Hepatocyte (in vitro differentiated cells): ENCODE measurements around the gene OPCML.

ENCODE experiments used
- EZH2 ChIP-seq: fragments of 200-600 bp; sonication (generic); IDR thresholded peaks from 2 replicates; pipeline ENCODE4 v1.6.1; 2016; ENCODE audit warnings: antibody characterized with exemption, mild to moderate bottlenecking, borderline replicate concordance
- EZH2phosphoT487 ChIP-seq: fragments of 200-600 bp; sonication (generic); IDR thresholded peaks from one replicate; pipeline ENCODE4 v1.6.1; 2018; ENCODE audit warnings: antibody characterized with exemption, mild to moderate bottlenecking, low read depth, moderate library complexity; ENCODE audit not compliant: unreplicated experiment, severe bottlenecking
- TF ChIP-seq, protein P1 (sequence below): fragments of 200-600 bp; sonication (generic); IDR thresholded peaks from 2 replicates; pipeline ENCODE4 v1.5.1; 2016; ENCODE audit warnings: antibody characterized with exemption, mild to moderate bottlenecking; ENCODE audit not compliant: poor library complexity

DNA sequence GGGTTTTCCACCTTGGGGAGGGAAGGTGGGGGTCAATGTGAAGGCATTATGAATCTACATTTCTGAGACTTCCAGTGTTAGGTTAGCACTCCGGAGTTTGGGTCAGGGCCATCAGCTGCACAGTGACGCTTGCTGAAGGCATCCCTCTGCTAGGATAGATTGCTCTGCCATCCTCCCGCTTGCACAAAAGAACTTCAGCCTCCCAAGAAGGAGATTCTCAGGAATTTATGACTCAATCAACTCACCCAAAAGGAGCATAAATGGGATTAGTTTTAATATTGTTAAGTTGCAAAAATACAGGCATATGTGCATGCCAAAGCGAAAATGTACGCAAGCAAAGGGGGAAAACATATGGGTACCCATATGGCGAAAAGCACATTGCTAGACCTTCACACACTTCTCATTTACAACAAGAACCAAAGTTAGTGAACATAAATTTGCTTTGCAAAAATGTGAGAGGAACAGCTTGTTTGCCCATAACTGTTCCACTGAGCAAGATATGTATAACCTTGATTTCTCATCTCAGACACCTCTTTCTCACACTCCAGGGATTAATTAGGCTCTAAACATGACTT lies 1013.0 kb downstream of the OPCML start:
- TF ChIP-seq, protein P1, sequence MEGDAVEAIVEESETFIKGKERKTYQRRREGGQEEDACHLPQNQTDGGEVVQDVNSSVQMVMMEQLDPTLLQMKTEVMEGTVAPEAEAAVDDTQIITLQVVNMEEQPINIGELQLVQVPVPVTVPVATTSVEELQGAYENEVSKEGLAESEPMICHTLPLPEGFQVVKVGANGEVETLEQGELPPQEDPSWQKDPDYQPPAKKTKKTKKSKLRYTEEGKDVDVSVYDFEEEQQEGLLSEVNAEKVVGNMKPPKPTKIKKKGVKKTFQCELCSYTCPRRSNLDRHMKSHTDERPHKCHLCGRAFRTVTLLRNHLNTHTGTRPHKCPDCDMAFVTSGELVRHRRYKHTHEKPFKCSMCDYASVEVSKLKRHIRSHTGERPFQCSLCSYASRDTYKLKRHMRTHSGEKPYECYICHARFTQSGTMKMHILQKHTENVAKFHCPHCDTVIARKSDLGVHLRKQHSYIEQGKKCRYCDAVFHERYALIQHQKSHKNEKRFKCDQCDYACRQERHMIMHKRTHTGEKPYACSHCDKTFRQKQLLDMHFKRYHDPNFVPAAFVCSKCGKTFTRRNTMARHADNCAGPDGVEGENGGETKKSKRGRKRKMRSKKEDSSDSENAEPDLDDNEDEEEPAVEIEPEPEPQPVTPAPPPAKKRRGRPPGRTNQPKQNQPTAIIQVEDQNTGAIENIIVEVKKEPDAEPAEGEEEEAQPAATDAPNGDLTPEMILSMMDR, result no peak
- TF ChIP-seq EZH2 (no peak), EZH2phosphoT487 (no peak)
